Measurements from ENCODE around the gene PXMP4. TPM values are rescaled to one million over a fixed set of nuclear protein-coding genes. Genes with fewer than 3 reads are reported as not detected.
A peak's percentile ranks its signal among the peaks of the same experiment; 100 is the strongest.

PXMP4 gene
- total and polyA plus RNA-seq, 9 of the 15 experiments (the other 6 are each of a cell fraction or from before 2014, with no cell fraction given): 4.8 to 29.1 (median 6.8) TPM

DNA sequence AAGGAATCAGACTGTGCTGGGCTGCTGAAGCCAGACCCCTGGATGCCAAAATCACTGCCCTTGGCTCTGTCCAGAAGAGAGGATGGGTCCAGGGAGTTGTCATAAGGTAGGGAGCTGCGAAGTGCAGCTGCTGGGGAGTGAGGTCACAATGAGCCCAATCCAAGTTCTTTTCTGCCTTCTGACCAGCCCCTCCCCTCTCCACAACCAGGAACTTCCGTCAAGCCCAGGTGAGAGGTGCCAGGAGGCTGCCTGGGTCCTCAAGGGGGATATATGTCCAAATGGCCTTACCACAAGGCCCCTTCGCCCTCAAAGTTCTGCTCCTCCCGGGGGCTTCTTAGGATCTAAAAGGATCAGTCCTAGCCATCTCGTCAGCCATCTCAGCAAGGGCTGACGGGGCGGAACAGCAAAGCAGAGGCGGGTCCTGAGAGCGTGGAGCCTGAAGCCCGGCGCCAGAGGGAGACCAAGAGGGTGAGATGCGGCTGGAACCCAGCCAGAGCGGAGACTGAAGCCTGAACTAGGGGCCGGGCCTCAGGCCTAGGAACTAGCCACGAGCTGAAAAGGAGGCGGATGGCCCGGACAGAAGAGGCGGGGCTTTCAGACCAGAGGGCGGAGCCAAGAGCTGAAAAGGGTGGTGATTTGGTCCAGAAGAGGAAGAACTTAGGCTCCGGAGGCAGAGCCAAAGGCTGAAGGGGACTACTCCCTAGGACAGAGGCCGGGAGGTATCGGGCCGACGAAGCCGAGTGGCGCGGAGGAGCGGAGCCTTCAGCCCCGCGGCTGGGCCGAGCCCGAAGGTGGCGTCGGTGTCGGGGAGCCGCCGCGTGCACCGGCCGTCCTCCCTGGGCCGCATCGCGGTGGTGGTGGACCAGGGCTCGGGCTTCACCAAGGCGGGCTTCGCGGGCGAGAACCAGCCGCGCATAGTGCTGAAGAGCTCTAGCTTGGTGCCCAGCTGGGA lies 53.5 kb downstream of the PXMP4 start, which contains the start of gene ACTL10 (continued):
- TF ChIP-seq, protein P1, sequence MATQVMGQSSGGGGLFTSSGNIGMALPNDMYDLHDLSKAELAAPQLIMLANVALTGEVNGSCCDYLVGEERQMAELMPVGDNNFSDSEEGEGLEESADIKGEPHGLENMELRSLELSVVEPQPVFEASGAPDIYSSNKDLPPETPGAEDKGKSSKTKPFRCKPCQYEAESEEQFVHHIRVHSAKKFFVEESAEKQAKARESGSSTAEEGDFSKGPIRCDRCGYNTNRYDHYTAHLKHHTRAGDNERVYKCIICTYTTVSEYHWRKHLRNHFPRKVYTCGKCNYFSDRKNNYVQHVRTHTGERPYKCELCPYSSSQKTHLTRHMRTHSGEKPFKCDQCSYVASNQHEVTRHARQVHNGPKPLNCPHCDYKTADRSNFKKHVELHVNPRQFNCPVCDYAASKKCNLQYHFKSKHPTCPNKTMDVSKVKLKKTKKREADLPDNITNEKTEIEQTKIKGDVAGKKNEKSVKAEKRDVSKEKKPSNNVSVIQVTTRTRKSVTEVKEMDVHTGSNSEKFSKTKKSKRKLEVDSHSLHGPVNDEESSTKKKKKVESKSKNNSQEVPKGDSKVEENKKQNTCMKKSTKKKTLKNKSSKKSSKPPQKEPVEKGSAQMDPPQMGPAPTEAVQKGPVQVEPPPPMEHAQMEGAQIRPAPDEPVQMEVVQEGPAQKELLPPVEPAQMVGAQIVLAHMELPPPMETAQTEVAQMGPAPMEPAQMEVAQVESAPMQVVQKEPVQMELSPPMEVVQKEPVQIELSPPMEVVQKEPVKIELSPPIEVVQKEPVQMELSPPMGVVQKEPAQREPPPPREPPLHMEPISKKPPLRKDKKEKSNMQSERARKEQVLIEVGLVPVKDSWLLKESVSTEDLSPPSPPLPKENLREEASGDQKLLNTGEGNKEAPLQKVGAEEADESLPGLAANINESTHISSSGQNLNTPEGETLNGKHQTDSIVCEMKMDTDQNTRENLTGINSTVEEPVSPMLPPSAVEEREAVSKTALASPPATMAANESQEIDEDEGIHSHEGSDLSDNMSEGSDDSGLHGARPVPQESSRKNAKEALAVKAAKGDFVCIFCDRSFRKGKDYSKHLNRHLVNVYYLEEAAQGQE (IDR thresholded peaks at IDR 0.05; ENCODE audit: borderline replicate concordance): peak; percentile 63; the same call in 1 of the 2 replicates
- TF ChIP-seq, protein P1 (CRISPR knock-in tag; IDR thresholded peaks at IDR 0.05; ENCODE audit: low read depth): no peak
- TF ChIP-seq MTA2 (IDR thresholded peaks at IDR 0.05; ENCODE audit: low read depth): no peak
- 0 out of 2 replicates have a peak, but pooled peaks have one; percentile 58 for TF ChIP-seq ZNF830 (CRISPR knock-in tag; IDR thresholded peaks at IDR 0.05)
- TF ChIP-seq ZNF224 (CRISPR knock-in tag; IDR thresholded peaks at IDR 0.05): no peak
- TF ChIP-seq, protein P2, sequence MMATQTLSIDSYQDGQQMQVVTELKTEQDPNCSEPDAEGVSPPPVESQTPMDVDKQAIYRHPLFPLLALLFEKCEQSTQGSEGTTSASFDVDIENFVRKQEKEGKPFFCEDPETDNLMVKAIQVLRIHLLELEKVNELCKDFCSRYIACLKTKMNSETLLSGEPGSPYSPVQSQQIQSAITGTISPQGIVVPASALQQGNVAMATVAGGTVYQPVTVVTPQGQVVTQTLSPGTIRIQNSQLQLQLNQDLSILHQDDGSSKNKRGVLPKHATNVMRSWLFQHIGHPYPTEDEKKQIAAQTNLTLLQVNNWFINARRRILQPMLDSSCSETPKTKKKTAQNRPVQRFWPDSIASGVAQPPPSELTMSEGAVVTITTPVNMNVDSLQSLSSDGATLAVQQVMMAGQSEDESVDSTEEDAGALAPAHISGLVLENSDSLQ (IDR thresholded peaks at IDR 0.05): peak; percentile 70
- TF ChIP-seq TAF15 (IDR thresholded peaks at IDR 0.05; ENCODE audit: low read depth, low read length): no peak
- no peak for TF ChIP-seq MCM3 (IDR thresholded peaks at IDR 0.05)
- no peak for TF ChIP-seq ZBTB1 (CRISPR knock-in tag; IDR thresholded peaks at IDR 0.05; ENCODE audit: borderline replicate concordance, low read depth)
- TF ChIP-seq ZNF197 (CRISPR knock-in tag; IDR thresholded peaks at IDR 0.05; ENCODE audit: low read depth): no peak
- no peak for TF ChIP-seq ZNF584 (CRISPR knock-in tag; IDR thresholded peaks at IDR 0.05; ENCODE audit: low read depth)
- TF ChIP-seq, protein P3, sequence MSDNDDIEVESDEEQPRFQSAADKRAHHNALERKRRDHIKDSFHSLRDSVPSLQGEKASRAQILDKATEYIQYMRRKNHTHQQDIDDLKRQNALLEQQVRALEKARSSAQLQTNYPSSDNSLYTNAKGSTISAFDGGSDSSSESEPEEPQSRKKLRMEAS (CRISPR knock-in tag; IDR thresholded peaks at IDR 0.05): peak; percentile 74
- no peak for TF ChIP-seq ZZZ3 (IDR thresholded peaks at IDR 0.05)
- TF ChIP-seq DACH1 (IDR thresholded peaks at IDR 0.05; ENCODE audit: partially characterized antibody): no peak
- TF ChIP-seq SRSF9 (IDR thresholded peaks at IDR 0.05; ENCODE audit: borderline replicate concordance, low read depth, low read length): no peak
- TF ChIP-seq, protein P4, sequence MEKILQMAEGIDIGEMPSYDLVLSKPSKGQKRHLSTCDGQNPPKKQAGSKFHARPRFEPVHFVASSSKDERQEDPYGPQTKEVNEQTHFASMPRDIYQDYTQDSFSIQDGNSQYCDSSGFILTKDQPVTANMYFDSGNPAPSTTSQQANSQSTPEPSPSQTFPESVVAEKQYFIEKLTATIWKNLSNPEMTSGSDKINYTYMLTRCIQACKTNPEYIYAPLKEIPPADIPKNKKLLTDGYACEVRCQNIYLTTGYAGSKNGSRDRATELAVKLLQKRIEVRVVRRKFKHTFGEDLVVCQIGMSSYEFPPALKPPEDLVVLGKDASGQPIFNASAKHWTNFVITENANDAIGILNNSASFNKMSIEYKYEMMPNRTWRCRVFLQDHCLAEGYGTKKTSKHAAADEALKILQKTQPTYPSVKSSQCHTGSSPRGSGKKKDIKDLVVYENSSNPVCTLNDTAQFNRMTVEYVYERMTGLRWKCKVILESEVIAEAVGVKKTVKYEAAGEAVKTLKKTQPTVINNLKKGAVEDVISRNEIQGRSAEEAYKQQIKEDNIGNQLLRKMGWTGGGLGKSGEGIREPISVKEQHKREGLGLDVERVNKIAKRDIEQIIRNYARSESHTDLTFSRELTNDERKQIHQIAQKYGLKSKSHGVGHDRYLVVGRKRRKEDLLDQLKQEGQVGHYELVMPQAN (IDR thresholded peaks at IDR 0.05; ENCODE audit: borderline replicate concordance): 0 out of 2 replicates have a peak, but pooled peaks have one; percentile 23
